Lower leg skin (tissue), 3 donors: Measurements from ENCODE around the gene PMP22.

Experiments used
- POLR2A ChIP-seq, 2 donors: fragments of 450-650 bp; IDR thresholded peaks; one replicate each; pipeline ENCODE4 v1.6.1; 2016 to 2017; ENCODE audit warnings: antibody characterized with exemption in 2 of 2, mild to moderate bottlenecking in 1 of 2, moderate library complexity in 1 of 2
- TF ChIP-seq, protein P1 (sequence below), 3 donors: fragments of 450-650 bp; IDR thresholded peaks; one replicate each; pipeline ENCODE4 v1.5.1; 2016; ENCODE audit warnings: antibody characterized with exemption in 3 of 3, mild to moderate bottlenecking in 3 of 3, moderate library complexity in 2 of 3

DNA sequence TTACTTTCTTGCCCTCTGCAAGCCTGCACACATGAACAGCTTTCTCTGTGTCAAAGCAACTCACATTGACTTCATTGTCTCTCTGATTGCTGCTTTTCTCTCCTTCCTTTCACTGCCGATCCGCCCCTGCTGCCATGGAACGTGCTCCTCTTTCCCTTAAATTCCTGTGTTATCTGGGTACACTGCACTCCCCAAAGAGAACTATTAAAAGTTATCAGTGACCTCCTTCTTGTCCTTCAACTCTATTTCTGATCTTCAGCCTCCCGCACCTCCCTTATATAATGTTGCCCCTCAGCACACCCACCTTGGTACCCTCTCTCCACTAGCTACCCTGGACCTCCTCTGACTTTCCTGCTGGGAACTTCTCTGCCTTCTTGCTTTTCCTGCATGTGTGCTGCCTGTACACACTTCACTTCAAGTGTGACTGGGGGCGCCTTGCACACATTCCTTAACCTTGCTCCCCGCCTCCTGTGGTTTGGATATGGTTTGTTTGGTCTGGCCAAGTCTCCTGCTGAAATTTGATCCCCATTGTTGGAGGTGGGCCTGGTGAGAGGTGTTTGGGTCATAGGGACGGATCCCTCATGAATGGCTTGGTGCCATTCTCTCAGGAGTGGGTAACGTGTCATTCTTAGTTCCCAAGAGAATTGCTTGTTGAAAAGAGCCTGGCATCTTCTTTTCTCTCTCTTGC, 26.7 kb upstream of the PMP22 start:
- TF ChIP-seq, protein P1, sequence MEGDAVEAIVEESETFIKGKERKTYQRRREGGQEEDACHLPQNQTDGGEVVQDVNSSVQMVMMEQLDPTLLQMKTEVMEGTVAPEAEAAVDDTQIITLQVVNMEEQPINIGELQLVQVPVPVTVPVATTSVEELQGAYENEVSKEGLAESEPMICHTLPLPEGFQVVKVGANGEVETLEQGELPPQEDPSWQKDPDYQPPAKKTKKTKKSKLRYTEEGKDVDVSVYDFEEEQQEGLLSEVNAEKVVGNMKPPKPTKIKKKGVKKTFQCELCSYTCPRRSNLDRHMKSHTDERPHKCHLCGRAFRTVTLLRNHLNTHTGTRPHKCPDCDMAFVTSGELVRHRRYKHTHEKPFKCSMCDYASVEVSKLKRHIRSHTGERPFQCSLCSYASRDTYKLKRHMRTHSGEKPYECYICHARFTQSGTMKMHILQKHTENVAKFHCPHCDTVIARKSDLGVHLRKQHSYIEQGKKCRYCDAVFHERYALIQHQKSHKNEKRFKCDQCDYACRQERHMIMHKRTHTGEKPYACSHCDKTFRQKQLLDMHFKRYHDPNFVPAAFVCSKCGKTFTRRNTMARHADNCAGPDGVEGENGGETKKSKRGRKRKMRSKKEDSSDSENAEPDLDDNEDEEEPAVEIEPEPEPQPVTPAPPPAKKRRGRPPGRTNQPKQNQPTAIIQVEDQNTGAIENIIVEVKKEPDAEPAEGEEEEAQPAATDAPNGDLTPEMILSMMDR (IDR thresholded peaks at IDR 0.05) = no peak
- TF ChIP-seq POLR2A (IDR thresholded peaks at IDR 0.05) = no peak
